Keratinocyte (primary cell): ENCODE data around the gene CGNL1. TPM values are rescaled to one million over a fixed set of nuclear protein-coding genes. Genes with fewer than 3 reads are reported as not detected.

Experiments used
- DNase-seq: peaks from one replicate; pipeline ENCODE4 v3.0.0-alpha.2; 2011; ENCODE audit warnings: low read depth, missing footprints, low spot score
- FAIRE-seq: peaks from 2 replicates; lab custom pipeline; 2011; peaks lifted over from hg19 to GRCh38; lab: Jason Lieb, UNC
- H2AFZ ChIP-seq: 2 replicates; pipeline ENCODE4 v1.6.0; 2012; ENCODE audit warnings: low read length, control low read depth, inconsistent platforms; ENCODE audit not compliant: control insufficient read depth
- H3K27ac ChIP-seq: 2 replicates; pipeline ENCODE4 v1.5.1; 2011; ENCODE audit warnings: low read length; ENCODE audit not compliant: control insufficient read depth, insufficient read depth
- H3K27me3 ChIP-seq: 3 replicates; pipeline ENCODE4 v1.6.0; 2011; ENCODE audit warnings: low read length; ENCODE audit not compliant: control insufficient read depth, insufficient read depth; ENCODE audit errors: extremely low read depth
- H3K36me3 ChIP-seq, 2 experiments: 2 replicates in 1 of 2; 3 replicates in 1 of 2; pipeline ENCODE4 v1.5.1; 2011; ENCODE audit warnings: low read length in 2 of 2, mild to moderate bottlenecking in 1 of 2; ENCODE audit not compliant: control insufficient read depth in 2 of 2, insufficient read depth in 2 of 2; ENCODE audit errors: extremely low read depth in 1 of 2
- H3K4me1 ChIP-seq: 3 replicates; pipeline ENCODE4 v1.5.1; 2011; ENCODE audit warnings: low read length; ENCODE audit not compliant: control insufficient read depth, insufficient read depth; ENCODE audit errors: extremely low read depth
- H3K4me2 ChIP-seq: 3 replicates; pipeline ENCODE4 v1.6.0; 2011; ENCODE audit warnings: low read depth, low read length; ENCODE audit not compliant: control insufficient read depth, insufficient read depth; ENCODE audit errors: extremely low read depth
- H3K4me3 ChIP-seq, 3 experiments: fragments of 200-600 bp in 1 of 3; sonication (generic) in 1 of 3; 2 replicates in 2 of 3; 3 replicates in 1 of 3; pipeline ENCODE4 v1.5.1; 2011 to 2016; ENCODE audit warnings: low read length in 3 of 3, mild to moderate bottlenecking in 3 of 3, control low read depth in 2 of 3, inconsistent platforms in 1 of 3, low read depth in 1 of 3, mixed read lengths in 1 of 3, mixed run types in 1 of 3, moderate library complexity in 1 of 3; ENCODE audit not compliant: control insufficient read depth in 2 of 3, insufficient read depth in 2 of 3; ENCODE audit errors: extremely low read depth in 1 of 3
- H3K79me2 ChIP-seq: 2 replicates; pipeline ENCODE4 v1.6.0; 2012; ENCODE audit warnings: low read length; ENCODE audit not compliant: control insufficient read depth, insufficient read depth
- H3K9ac ChIP-seq: 3 replicates; pipeline ENCODE4 v1.6.0; 2011; ENCODE audit warnings: low read length; ENCODE audit not compliant: control insufficient read depth, insufficient read depth; ENCODE audit errors: extremely low read depth
- H3K9me1 ChIP-seq: 3 replicates; pipeline ENCODE4 v1.6.0; 2011; ENCODE audit warnings: low read length; ENCODE audit not compliant: control insufficient read depth, insufficient read depth; ENCODE audit errors: extremely low read depth
- H3K9me3 ChIP-seq: 2 replicates; pipeline ENCODE4 v1.5.1; 2012; ENCODE audit warnings: low read depth, low read length; ENCODE audit not compliant: control insufficient read depth
- H4K20me1 ChIP-seq: 3 replicates; pipeline ENCODE4 v1.6.0; 2011; ENCODE audit warnings: low read length; ENCODE audit not compliant: control insufficient read depth, insufficient read depth; ENCODE audit errors: extremely low read depth
- EZH2 ChIP-seq: IDR thresholded peaks from one replicate; pipeline ENCODE4 v1.6.1; 2012; ENCODE audit warnings: inconsistent platforms, mild to moderate bottlenecking, low read length, moderate library complexity
- dilution Hi-C: fragments of 300-500 bp; cut with MboI; formaldehyde crosslinking; loops from one replicate; pipeline ENCODE4 v1.7.0; 2020; ENCODE audit warnings: low sequenced_read_pairs; ENCODE audit not compliant: extremely low pct_ligation_motif_present
- polyA plus RNA-seq, 5 experiments: library from polyadenylated mRNA; depleted of rRNA in 3 of 5; stranded (reverse) in 3 of 5; stranded (forward) in 1 of 5; unstranded in 1 of 5; fragments of >200 nt; gene quantifications; 1 replicate in 1 of 5; 2 replicates in 3 of 5; 3 replicates in 1 of 5; pipeline versions ENCODE4 v1.2.1 to v1.2.3, GENCODE V29; 2011 to 2012; ENCODE audit warnings: missing spikeins in 2 of 5, low read depth in 1 of 5, low replicate concordance in 1 of 5
- TF ChIP-seq, protein P1 (sequence below), 3 experiments: IDR thresholded peaks in 1 of 3; conservative IDR thresholded peaks in 1 of 3; optimal IDR thresholded peaks in 1 of 3; 2 replicates in 2 of 3; 3 replicates in 1 of 3; pipeline versions ENCODE3 to v1.5.1; 2011; ENCODE audit warnings: low read length in 3 of 3, mild to moderate bottlenecking in 3 of 3, moderate library complexity in 2 of 3, control low read depth in 1 of 3, inconsistent platforms in 1 of 3; ENCODE audit not compliant: insufficient read depth in 2 of 3; ENCODE audit errors: extremely low read depth in 1 of 3

The CGNL1 gene
- polyA plus RNA-seq, 1 donor (not counting 4 experiments of a cell fraction or from before 2014, with no cell fraction given), result 0.05 TPM

DNA sequence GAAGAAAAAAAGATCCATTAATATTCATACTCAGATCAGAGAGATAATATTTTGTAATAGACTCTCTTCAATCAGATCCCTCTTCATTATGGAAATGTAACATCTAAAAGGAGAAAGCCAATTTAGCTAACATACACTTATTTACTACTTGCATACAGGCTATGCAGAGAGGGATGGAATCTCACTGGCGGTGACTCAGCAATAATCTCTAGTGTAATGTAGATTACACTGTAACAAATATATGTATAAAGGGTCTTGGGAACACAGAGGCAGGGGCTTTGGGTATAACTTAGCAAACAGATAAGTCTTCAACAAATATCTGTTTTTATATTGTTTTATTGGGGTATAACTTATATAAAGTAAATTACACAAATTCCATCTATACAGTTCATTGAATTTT lies 69.6 kb downstream of the CGNL1 start:
- Histone ChIP-seq H3K4me3 (no peak overlapping the region), H3K4me1 (peaks cover 3% of the 10 kb centered on the region), H3K9ac (no peak overlapping the region), H3K79me2 (no peaks in the 10 kb centered on the region), H4K20me1 (no peaks in the 10 kb centered on the region), H2AFZ (no peak overlapping the region), H3K27ac (no peak overlapping the region), H3K4me2 (no peak overlapping the region), H3K36me3 (no peaks in the 10 kb centered on the region), H3K9me3 (no peaks in the 10 kb centered on the region), H3K27me3 (no peaks in the 10 kb centered on the region), H3K9me1 (no peaks in the 10 kb centered on the region)
- DNase-seq (no peak), FAIRE-seq (no peak)
- TF ChIP-seq, protein P1, sequence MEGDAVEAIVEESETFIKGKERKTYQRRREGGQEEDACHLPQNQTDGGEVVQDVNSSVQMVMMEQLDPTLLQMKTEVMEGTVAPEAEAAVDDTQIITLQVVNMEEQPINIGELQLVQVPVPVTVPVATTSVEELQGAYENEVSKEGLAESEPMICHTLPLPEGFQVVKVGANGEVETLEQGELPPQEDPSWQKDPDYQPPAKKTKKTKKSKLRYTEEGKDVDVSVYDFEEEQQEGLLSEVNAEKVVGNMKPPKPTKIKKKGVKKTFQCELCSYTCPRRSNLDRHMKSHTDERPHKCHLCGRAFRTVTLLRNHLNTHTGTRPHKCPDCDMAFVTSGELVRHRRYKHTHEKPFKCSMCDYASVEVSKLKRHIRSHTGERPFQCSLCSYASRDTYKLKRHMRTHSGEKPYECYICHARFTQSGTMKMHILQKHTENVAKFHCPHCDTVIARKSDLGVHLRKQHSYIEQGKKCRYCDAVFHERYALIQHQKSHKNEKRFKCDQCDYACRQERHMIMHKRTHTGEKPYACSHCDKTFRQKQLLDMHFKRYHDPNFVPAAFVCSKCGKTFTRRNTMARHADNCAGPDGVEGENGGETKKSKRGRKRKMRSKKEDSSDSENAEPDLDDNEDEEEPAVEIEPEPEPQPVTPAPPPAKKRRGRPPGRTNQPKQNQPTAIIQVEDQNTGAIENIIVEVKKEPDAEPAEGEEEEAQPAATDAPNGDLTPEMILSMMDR (optimal IDR thresholded peaks at IDR 0.05 in 1 of 3, IDR thresholded peaks at IDR 0.05 in 1 of 3, conservative IDR thresholded peaks at IDR 0.05 in 1 of 3; ENCODE audit: extremely low read depth in 1 of 3, insufficient read depth in 2 of 3, low read length in 3 of 3), result no peak
- TF ChIP-seq EZH2, result no peak
- dilution Hi-C loops, result no loop called here

DNA sequence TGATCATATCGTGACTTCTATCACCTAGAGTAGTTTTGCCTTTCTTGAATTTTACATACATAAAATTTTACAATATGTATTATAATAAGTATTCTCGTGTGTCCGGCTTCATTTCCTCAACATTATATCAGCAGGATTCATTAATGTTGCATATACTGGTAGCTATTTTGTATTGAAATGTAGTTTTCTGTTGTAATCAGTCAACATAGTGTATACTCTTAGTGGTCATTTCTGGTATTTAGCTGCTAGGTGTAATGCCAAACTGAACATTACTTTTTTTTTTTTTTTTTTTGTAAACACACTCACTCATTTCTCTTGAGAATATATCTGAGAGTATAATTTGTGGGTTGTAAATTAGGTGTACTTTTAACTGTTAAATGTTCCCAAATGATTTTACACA lies 70.1 kb downstream of the CGNL1 start:
- H3K9me1 ChIP-seq, result no peaks in the 10 kb centered on the region
- no peak for FAIRE-seq
- peaks cover 3% of the 10 kb centered on the region for H3K4me1 ChIP-seq

More for the DNA sequence above, 70.1 kb downstream of the CGNL1 start:
- Histone ChIP-seq H3K36me3 (no peaks in the 10 kb centered on the region), H3K4me3 (no peak overlapping the region), H2AFZ (no peak overlapping the region), H3K27me3 (no peaks in the 10 kb centered on the region), H3K27ac (no peak overlapping the region), H3K9ac (no peak overlapping the region), H3K79me2 (no peaks in the 10 kb centered on the region), H4K20me1 (no peaks in the 10 kb centered on the region), H3K9me3 (no peaks in the 10 kb centered on the region), H3K4me2 (no peak overlapping the region)
- dilution Hi-C loops, result no loop called here
- no peak for DNase-seq
- TF ChIP-seq EZH2, result no peak
- TF ChIP-seq, protein P1 (optimal IDR thresholded peaks at IDR 0.05 in 1 of 3, IDR thresholded peaks at IDR 0.05 in 1 of 3, conservative IDR thresholded peaks at IDR 0.05 in 1 of 3; ENCODE audit: extremely low read depth in 1 of 3, insufficient read depth in 2 of 3, low read length in 3 of 3), result no peak
